Stimulated activated CD8-positive, alpha-beta memory T cell treated with anti-CD3 and anti-CD28 coated beads, Interleukin-4, amount 100 ng/mL, for 1 hour (primary cell): Measurements from ENCODE around the gene DET1.
"Not testable (repeated sequence)": the region's sequence is repeated elsewhere in the genome, so short reads cannot be mapped to it uniquely, and the experiment has no call there.

ENCODE experiments used
- DNase-seq, 2 donors: peaks; one replicate each; pipeline ENCODE4 v3.0.0-alpha.2; 2020; ENCODE audit warnings: low read depth in 2 of 2, low spot score in 1 of 2

Gene DET1

GRCh38 chr15:88541111-88541510, 5.4 kb downstream of the DET1 start:
- DNase-seq = not testable (repeated sequence)

GRCh38 chr15:88540350-88540749, 6.1 kb downstream of the DET1 start:
- DNase-seq = not testable (repeated sequence)

- no peak for DNase-seq
Measured at GRCh38 chr15:88539441-88539840, 7.0 kb downstream of the DET1 start.

- no peak for DNase-seq
Measured at GRCh38 chr15:88538972-88539371, 7.5 kb downstream of the DET1 start.

GRCh38 chr15:88537591-88538317, 8.7 kb downstream of the DET1 start:
- no peak for DNase-seq

GRCh38 chr15:88535607-88536313, 10.7 kb downstream of the DET1 start:
- DNase-seq = no peak

GRCh38 chr15:88535100-88535499, 11.4 kb downstream of the DET1 start:
- no peak for DNase-seq

- no peak for DNase-seq
Measured at GRCh38 chr15:88533376-88533775, 13.1 kb downstream of the DET1 start.

- no peak for DNase-seq
Measured at GRCh38 chr15:88529021-88529630, 17.4 kb downstream of the DET1 start.

- DNase-seq = no peak
Measured at GRCh38 chr15:88526247-88526879, 20.1 kb downstream of the DET1 start.

- DNase-seq = no peak
Measured at GRCh38 chr15:88525418-88525817, 21.1 kb downstream of the DET1 start.

GRCh38 chr15:88524094-88524493, 22.4 kb downstream of the DET1 start:
- DNase-seq = not testable (repeated sequence)

GRCh38 chr15:88518903-88519302, 27.6 kb downstream of the DET1 start:
- DNase-seq = no peak

GRCh38 chr15:88513195-88513594, 33.3 kb downstream of the DET1 start:
- DNase-seq = no peak

- DNase-seq = no peak
Measured at GRCh38 chr15:88512601-88513000, 33.9 kb downstream of the DET1 start.

GRCh38 chr15:88512078-88512477, 34.4 kb downstream of the DET1 start:
- no peak for DNase-seq

- no peak for DNase-seq
Measured at GRCh38 chr15:88511161-88511560, 35.3 kb downstream of the DET1 start.

- DNase-seq = no peak
Measured at GRCh38 chr15:88509964-88510363, 36.5 kb downstream of the DET1 start.

GRCh38 chr15:88509321-88509720, 37.2 kb downstream of the DET1 start:
- no peak for DNase-seq

GRCh38 chr15:88506628-88507027, 39.9 kb downstream of the DET1 start:
- DNase-seq = no peak

- DNase-seq = no peak
Measured at GRCh38 chr15:88505721-88506120, 40.8 kb downstream of the DET1 start.

- no peak for DNase-seq
Measured at GRCh38 chr15:88504445-88504844, 42.0 kb downstream of the DET1 start.
